AG04450 (cell line): Measurements from ENCODE around the gene DCAF7. TPM values are rescaled to one million over a fixed set of nuclear protein-coding genes. Genes with fewer than 3 reads are reported as not detected.

Experiments
- CTCF ChIA-PET: fragments of 300-600, 350-600 bp; formaldehyde crosslinking; extraction: SDS; loops from one replicate; lab custom pipeline; 2022; ENCODE audit warnings: antibody characterized with exemption, inconsistent platforms; lab: Charles Lee
- POLR2A ChIA-PET: fragments of 350-600 bp; formaldehyde crosslinking; extraction: SDS; loops from one replicate; lab custom pipeline; 2021; ENCODE audit warnings: antibody characterized with exemption, inconsistent platforms; lab: Yijun Ruan, JAX
- DNase-seq: peaks from one replicate; pipeline ENCODE4 v3.0.0-alpha.2; 2011; ENCODE audit warnings: low read depth, low spot score
- H3K27ac ChIP-seq: one replicate; pipeline ENCODE4 v1.5.1; 2012; ENCODE audit warnings: low read depth, low read length, control low read depth
- H3K27me3 ChIP-seq: one replicate; pipeline ENCODE4 v1.6.0; 2012; ENCODE audit warnings: low read length; ENCODE audit not compliant: control insufficient read depth, insufficient read depth
- H3K4me3 ChIP-seq: 2 replicates; pipeline ENCODE4 v1.5.1; 2011; ENCODE audit warnings: mild to moderate bottlenecking, low read depth, low read length, control low read depth
- H3K9me3 ChIP-seq: 2 replicates; pipeline ENCODE4 v1.5.1; 2012; ENCODE audit warnings: low read length; ENCODE audit not compliant: control insufficient read depth, insufficient read depth
- CTCF ChIP-seq: IDR thresholded peaks from 2 replicates; pipeline ENCODE4 v1.5.1; 2011; ENCODE audit warnings: low read depth, low read length, control low read depth, inconsistent platforms
- polyA plus RNA-seq: library from polyadenylated mRNA; depleted of rRNA; stranded (reverse); fragments of >200 nt; gene quantifications from 2 replicates; pipeline ENCODE4 v1.2.3, GENCODE V29; 2011

The DCAF7 gene
- polyA plus RNA-seq, 1 experiment = 50.4 TPM

- POLR2A ChIA-PET = no interaction called here
- H3K4me3 ChIP-seq = no peak overlapping the region
- CTCF ChIA-PET = interaction anchor here (1.5 kb wide), 1 partner anchor 8 kb away, joined by 3 read pairs; no protein-coding TSS in a partner anchor
- H3K27ac ChIP-seq = no peak overlapping the region
- DNase-seq = no peak
- TF ChIP-seq CTCF = no peak
- no peaks in the 10 kb centered on the region for H3K9me3 ChIP-seq
- H3K27me3 ChIP-seq = no peaks in the 10 kb centered on the region
Observed at GRCh38 chr17:63629627-63630026, 79.3 kb downstream of the DCAF7 start.

- no peak overlapping the region for H3K4me3 ChIP-seq
- ChIA-PET POLR2A (no interaction called here), CTCF (interaction anchor here (0.9 to 1.5 kb wide), 2 partner anchors 10 to 19 kb away, joined by 3 to 4 read pairs; no protein-coding TSS in a partner anchor)
- no peak overlapping the region for H3K27ac ChIP-seq
- no peaks in the 10 kb centered on the region for H3K27me3 ChIP-seq
- no peak for TF ChIP-seq CTCF
- DNase-seq = no peak
- no peaks in the 10 kb centered on the region for H3K9me3 ChIP-seq
Observed at GRCh38 chr17:63631062-63631461, 80.8 kb downstream of the DCAF7 start.

GRCh38 chr17:63631626-63632025 is 81.3 kb downstream of the DCAF7 start:
- Histone ChIP-seq H3K27ac (no peak overlapping the region), H3K4me3 (no peak overlapping the region), H3K9me3 (no peaks in the 10 kb centered on the region), H3K27me3 (no peaks in the 10 kb centered on the region)
- CTCF ChIA-PET = no interaction called here
- DNase-seq = no peak
- POLR2A ChIA-PET = no interaction called here
- TF ChIP-seq CTCF = no peak

GRCh38 chr17:63633742-63634141 is 83.5 kb downstream of the DCAF7 start:
- Histone ChIP-seq H3K4me3 (no peak overlapping the region), H3K27me3 (no peaks in the 10 kb centered on the region), H3K27ac (no peak overlapping the region), H3K9me3 (no peaks in the 10 kb centered on the region)
- ChIA-PET POLR2A (interaction anchor here (1.4 kb wide), 1 partner anchor 12 kb away, joined by 5 read pairs; the partner anchor contains the start of gene MAP3K3), CTCF (interaction anchor here (1.6 kb wide), 1 partner anchor 22 kb away, joined by 5 read pairs; no protein-coding TSS in a partner anchor)
- no peak for DNase-seq
- TF ChIP-seq CTCF = no peak

- DNase-seq = no peak
- Histone ChIP-seq H3K27me3 (no peaks in the 10 kb centered on the region), H3K9me3 (no peaks in the 10 kb centered on the region), H3K4me3 (no peak overlapping the region), H3K27ac (no peak overlapping the region)
- ChIA-PET CTCF (interaction anchor here (1.6 kb wide), 1 partner anchor 22 kb away, joined by 5 read pairs; no protein-coding TSS in a partner anchor), POLR2A (interaction anchor here (1.4 kb wide), 1 partner anchor 12 kb away, joined by 5 read pairs; the partner anchor contains the start of gene MAP3K3)
- no peak for TF ChIP-seq CTCF
Observed at GRCh38 chr17:63634163-63634562, 83.9 kb downstream of the DCAF7 start.
